HG02571 (cell line): ENCODE measurements around the gene ABHD17A.

Experiments used
- ATAC-seq: cut with Tn5 transposase; IDR thresholded peaks from one replicate; pipeline ENCODE4 v1.9.1; 2021; ENCODE audit warnings: mild to moderate bottlenecking, moderate library complexity; ENCODE audit not compliant: unreplicated experiment

The ABHD17A gene

GRCh38 chr19:1865172-1866010 is 19.9 kb downstream of the ABHD17A start:
- ATAC-seq = no peak

DNA sequence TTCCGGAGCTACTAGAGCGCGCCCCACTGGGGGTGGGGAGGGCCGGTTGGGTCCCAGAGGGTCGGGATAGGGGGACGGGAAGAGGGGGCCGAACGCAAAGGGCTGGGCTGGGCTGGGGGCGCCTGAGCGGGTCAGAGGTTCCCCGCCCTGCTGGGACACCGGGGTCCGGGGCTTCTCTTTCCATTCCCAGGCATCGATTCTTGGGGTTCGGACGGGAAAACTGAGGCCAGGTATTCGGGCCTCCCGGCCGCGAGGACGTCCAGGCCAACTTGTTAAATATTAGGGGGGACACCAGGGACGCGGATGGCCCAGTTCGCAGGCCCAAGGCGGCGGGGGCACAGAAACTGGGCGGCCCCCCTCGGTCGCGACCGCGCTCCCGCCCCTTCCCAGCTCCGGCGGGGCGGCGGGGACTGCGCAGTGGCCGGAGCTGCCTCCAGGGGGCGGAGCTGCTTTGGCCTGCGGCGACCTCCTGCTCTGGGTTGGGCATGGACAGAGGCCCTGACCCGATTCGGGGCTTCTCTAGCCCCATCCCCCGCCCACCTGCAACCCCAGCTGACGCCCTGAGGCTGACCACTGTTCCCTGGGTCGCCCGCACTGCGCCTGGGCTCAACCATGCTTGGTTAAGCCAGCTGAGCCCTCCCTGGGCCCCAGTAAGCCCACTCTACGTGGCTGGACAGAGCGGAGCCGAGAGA is 20.7 kb downstream of the ABHD17A start:
- ATAC-seq = peak; percentile 34

DNA sequence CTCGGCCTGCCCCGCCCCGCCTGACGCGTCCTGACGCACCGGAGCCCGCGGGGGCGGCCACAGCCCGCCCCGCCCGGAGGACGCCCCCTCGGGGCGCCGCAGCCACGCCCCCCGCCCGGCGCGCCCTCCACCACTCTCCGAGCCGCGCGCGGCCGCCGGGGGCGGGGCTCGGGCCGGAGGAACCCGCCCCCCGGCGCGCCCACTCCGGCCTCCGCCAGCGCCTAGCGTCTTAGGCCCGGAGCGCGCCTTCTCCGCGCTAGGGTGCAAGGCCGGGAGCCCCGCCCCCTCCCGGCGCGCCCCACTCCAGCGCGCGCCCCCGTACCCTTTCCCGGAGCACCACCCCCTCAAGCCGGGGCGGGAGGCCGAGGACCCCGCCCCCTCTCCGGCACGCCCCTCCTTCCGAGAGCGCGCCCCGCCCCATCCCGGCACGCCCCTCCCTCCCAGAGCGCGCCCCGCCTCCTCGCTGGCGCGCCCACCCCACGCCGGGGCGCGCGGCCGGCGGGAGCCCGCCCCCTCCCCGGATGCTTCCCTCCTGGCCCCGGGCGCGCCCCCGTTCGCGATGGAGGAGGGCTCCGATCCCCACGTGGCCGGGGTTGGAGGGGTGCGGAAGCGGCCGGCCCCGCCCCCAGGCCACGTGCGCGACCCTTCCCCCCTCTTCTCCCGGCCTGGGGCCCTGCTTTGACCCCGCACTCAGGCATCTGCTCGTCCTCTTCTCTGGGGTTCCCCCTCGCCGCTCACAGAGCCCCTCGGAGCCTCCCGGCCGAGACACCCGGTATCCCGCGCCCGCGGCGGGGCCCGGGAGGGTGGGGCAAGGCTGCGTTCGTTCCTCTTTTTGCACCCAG is 21.4 kb downstream of the ABHD17A start:
- peak; percentile 49 for ATAC-seq

DNA sequence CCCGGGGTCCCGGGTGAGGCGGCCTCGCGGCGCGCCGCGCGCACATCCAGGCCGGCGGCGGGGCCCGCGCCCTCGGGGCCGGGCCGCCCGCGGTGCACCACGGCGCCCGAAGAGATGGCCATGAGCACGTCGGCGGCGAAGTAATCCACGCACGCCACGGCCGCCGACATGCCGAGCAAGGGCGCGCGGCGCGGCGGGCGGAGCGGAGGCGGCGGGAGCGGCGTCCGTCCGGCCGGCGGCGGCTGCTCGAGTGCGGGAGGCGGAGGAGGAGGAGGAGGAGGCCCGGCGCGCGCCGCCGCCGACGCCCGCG is 22.0 kb downstream of the ABHD17A start, which contains the start of gene KLF16:
Gene KLF16, minus strand, starts transcription at position 252 of the 310 bp plus-strand sequence. Its CDS starts 82 bp downstream, at position 170.
- ATAC-seq = no peak

GRCh38 chr19:1862424-1863327 is 22.6 kb downstream of the ABHD17A start:
- peak; percentile 1 for ATAC-seq

DNA sequence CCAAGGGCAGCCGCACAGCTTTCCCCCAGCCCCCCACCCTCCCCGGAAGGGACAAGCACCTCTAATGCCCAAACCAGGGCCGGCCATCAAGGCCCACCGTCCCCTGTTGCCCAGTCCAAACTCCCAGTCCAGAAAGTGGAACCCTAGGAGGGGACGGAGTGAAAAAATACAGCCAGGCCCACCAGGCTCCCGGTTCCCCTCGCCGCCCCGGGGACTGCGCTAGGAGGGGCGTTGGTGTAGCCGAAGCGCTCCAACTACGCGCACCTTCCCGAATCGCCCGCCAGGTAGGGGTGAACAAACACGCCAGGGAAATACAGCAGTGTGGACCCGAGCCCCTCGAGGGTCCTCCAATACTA is 23.2 kb downstream of the ABHD17A start:
- no peak for ATAC-seq

DNA sequence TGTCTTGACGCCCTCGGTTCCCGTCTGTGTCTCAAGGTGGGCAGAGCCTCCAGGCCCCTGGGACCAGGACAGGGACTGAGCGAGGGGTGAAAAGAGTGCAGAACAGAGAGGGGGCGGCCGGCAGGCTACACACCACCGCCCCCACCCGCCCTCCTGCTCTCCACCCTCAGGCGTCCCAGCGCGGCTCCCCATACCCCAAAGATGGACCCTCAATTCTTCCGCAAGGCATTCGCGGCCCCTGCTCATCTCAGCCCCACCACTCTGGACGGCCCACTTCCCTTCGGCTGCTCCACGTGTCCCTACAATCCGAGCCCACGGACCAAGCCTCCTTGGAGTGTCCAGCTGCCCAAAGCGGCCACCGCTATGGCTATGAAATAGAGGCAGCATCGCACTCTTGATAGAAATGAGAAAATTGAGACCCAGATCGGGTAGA is 23.7 kb downstream of the ABHD17A start:
- no peak for ATAC-seq

GRCh38 chr19:1860821-1861598 is 24.3 kb downstream of the ABHD17A start:
- ATAC-seq = no peak

DNA sequence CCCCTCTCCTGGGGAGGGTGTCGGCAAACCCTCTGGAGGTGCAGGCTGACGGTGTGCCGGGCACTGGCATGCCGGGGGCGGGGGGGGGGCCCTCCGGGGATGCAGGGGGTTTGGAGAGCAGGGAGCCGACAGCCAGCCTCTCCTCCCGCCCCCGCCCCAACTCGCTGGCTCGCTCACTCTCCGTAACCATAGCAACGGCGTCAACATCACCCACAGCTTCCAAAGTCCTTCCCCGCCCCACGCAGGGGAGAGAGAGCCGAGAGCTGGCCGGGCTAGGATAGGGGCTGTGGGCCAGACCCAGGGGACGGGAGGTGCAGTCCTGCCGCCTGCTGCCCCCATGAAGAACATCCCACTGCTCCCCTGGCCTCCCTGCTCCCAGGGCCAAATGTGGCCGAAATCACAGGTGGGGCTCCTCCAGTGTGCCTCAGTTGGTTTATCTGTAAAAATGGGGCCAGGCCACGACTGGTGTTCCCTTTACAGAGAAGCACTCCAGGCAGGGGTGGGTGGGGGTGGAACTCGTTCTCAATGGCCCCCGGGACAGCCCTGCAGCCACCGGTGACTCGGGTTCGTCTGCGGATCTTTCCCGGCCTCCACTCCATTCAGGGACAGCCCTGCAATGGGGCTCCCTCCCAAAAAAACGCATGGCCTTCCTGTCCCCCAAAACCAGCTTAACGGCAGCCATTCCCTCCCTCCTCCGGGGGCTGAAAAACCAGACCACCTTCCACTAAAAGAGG is 25.1 kb downstream of the ABHD17A start:
- ATAC-seq = no peak

DNA sequence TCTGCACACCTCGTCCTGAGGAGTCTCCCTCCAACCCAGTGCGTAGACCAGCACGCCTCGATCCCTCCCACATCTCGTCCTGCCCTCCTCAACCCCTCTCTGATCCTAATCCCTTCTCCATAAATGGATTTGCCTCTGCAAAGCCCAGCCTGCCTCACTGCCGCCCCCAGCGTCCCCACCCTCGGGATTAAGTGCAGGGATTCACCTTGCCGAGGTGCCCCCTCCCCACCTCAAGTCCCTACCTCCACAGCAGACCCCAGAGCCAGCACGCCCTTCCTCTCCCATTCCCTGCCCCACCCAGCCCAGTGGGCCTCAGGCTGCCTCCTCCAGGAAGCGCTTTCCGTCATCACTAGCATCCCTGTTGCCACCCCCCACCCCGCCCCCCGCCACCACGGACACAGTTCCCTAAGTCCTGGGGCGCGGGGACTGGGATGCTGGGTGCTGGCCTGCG is 25.9 kb downstream of the ABHD17A start:
- no peak for ATAC-seq

DNA sequence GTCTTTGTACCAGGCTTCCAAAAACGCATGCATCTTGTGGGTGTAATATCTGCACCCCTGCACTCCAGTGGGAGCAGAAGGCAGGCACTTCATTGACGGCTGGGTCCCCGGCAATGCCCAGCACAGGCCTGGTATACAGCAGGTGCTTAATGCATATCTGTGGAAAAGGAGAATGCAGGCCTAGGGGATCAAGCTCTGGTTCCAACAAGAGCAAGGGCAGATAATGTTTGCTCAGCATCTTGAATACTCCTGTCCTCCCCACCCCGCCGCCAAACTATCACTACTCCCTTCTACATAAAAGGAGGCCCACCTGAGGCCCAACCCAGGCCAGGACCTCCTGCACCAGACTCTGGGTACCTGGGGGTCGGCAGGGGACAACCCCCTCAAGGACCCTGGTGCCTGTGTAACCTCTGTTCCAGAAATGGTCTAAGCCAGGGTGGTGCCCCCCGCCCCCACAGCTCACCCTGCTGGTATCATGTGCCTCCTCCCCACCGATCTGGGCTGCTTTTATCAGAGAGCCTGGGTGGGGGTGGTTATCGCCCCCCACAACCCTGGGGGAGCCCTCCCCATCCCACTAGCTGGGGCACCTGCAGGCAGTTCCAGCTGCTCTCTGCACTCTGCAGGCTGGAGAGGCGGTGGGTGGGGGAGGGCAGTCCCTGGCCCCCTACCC is 26.7 kb downstream of the ABHD17A start:
- ATAC-seq = no peak

DNA sequence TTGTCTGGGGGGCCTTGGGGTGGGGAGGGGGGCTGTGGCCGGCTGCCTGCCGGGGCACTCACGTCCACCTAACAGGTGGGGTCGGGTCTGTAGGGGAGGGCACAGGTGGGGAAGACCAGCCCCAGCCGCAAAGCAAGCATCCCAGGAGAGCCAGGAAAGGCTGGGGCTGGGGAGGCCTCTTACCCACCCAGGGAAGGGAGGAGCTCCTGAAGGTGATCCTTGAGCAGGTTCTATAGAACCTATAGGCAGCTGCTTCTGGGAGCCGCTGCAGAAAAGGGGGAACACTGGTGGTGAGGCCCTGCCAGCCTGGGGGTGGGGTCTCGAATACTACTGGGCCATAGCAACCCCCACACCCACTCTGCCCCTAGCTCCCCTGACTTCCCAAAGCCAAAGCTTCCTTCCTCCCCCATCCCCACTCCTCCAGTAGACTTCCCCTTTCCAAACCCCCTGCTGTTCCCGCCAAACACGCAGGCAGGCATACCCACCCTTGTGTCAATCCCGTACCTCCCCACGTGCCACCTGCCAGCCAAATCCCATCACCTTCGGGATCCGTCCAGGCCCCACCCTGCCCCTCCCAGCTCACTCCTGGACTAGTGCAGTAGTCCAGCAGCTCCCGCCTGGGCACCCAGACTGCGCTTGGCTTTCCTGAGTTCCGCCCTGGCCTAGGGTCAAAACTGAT is 27.5 kb downstream of the ABHD17A start:
- ATAC-seq = no peak

- ATAC-seq = no peak
Observed at GRCh38 chr19:1856698-1857603, 28.3 kb downstream of the ABHD17A start.

DNA sequence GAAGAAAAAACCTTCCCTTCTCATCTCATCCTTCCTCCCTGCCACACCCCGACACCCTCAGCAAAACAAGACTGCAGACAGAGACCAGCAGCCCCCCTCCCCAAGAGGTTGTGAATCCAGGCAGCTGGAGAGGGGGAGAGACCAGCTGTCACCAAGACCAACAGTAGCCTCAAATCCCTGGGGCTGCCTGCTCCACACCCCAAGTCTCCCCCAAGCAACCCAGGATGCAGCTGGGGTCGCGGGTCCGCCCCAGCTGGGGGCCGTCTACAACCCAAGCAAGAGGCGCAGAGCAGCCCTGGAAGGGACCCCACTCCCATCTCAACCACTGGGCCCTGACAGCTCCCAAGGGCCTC is 29.0 kb downstream of the ABHD17A start:
- no peak for ATAC-seq

GRCh38 chr19:1855828-1856255 is 29.5 kb downstream of the ABHD17A start:
- no peak for ATAC-seq

- peak; percentile 46 for ATAC-seq
Observed at GRCh38 chr19:1855040-1855827, 30.1 kb downstream of the ABHD17A start.
